Activated CD4-positive, alpha-beta T cell treated with anti-CD3 and anti-CD28 coated beads for 24 hours (primary cell): ENCODE measurements around the gene EFNA5.

Experiments
- DNase-seq, 2 donors: peaks; one replicate each; pipeline ENCODE4 v3.0.0-alpha.2; 2020; ENCODE audit warnings: low read depth in 2 of 2

Gene EFNA5

DNA sequence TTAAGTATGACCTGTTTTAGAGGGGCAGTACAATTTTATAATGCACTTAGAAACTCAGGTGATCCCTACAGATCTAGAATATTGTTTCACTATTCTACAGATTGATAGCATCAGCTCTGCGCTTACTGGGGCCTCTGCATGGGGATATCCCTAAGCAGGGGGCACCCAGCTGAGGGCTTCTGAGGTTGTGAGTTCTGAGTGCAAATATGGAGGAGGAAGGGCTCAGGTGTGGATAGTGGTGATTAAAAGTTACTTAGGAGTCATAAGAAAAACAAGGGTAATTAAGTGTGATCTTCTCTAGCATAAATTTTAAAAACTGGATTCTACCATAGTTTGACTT lies 274.4 kb downstream of the EFNA5 start:
- no peak for DNase-seq

DNA sequence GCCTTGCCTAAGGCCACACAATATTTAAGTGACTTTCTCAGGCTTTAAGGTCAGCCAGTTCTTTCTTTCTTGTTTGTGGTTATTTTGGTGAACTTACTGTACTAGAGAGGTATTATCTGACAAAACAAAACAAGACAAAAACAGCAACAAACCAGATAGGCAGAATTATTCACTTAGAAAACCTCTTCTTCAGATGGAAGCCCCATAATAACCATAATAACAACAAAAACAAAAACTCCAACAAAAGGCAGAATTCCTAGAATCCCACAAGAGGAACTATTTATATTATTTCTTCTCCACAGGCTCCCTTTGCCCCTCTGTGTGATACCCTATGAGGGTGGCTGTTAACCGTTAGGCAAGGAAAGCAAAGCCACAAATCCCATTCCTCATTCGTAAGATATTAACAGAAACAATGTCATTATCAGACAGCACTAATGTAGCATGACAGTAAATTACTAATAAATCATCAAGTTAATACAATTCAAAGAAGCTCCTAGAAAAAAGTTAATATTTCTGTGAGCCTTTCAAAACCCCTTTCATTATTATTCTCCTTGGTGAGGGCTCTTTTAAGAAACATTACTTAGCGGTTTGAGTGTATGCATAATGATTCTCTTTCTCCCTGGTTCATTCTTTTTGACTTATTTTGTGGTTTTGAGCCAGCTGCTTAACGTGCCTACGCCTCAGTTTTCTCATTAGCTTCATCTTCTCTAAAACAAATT lies 274.9 kb downstream of the EFNA5 start:
- no peak for DNase-seq

DNA sequence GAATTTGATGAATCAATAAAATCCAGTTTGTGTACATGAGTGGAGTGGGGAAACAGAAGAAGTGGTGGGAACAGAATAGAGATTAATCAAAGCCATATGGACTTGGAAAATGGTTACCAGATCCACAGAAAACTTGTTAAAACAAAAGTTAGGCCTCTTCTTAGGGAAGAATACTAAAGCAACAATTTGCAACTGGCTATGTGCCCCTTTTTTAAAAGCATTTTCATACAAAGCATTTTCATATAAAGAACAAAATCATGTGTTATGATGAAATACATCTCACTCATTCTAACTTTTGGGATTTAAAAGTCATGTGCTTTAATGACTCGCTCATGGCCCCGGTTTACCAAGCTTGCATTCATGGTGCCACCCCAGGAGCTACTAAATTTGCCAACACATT lies 276.9 kb downstream of the EFNA5 start:
- DNase-seq: no peak

DNA sequence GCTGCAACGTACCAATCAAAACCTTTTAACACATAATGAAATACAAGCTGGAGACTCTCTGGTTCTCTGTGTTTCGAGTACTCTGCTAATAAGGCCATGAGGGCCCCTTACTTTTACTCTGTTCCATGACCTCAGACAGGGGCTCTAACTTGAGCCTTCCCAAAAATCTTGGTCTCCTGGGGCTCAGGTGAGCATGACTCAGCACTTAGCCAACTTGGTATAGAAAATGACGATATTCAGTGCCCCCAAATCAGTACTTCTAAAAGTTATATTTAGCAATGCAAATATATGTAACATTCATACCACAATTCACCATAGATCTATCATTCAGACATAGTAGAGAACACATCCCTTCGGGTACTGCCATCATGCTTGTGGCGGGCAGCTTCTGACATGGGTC lies 278.9 kb downstream of the EFNA5 start:
- no peak for DNase-seq

DNA sequence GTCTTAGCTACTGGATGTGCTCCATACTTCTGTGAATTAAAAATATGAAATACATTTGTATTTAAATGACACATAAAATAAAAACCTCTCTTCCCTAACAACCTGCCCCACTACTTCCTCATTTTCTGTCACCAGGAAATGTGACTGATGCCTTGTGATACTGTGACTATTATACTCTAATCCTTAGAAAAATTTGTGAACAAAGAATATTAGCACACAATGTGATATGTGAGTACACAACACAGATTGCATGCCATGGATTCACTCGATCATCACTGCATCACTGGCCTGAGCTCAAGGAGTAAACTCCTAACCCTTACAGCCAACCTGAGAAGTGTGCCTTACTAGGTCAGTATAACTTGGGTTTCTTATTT lies 281.0 kb downstream of the EFNA5 start:
- DNase-seq: no peak

DNA sequence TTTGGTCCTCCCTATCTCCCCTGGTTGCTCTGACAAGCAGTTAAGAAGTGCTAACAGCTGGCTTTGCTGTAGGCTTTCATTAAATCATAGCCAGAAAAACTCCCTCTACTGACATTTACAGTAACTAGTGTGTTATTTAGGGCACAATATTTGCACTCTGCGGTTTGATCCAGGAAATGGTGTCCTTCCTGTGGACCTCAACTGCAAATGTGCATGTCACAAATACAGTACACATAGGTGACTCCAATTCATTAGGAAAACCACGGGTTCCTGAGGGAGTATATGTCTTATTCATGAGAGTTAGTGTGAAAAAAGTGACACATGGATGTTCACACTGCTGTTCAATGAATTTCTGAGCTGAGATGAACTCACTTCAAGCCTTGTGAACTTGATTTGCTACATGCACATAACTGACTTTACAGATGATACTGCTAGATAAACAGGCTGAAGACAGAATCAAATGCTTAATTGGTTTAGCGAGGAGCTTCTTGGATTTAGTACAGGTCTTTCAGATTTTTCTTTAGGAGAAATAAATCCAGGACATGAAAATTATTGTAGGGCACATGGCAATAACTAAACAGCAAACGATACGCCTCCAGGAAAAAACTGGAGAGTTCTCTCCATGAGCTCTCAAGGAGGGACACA lies 281.5 kb downstream of the EFNA5 start:
- DNase-seq: no peak

DNA sequence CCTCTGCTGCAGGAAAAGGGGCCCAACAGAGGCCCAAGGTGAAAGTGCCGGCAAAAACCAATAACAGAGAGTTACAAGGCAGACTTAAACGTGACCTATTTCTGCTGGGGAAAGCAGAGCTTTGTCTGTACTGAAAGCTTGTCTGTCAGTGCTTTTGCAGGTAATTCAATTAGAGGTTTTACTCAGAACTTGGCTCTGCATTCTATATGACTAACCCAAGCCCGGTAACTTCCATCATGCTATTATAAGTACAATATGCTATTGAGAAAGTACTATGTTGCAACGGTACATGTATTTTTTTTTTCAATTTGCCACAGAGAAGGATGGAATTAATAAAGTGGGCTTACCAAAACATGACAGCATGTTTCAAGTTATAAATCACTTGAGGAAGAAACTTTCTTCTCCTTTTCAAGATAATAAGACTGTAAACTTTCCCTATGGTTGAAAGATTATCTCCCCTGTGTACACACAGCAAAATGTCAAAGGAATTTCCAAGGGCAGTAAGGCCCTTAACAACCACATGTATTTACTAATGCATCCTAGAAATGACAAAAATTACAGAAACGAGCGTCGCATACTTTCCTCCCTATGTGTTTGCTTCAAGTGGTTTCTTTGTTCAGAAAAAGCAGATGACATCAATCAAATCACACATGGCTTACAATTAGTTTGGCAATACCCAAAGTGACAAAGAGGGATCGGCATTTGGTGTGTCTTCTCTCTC lies 282.4 kb downstream of the EFNA5 start:
- no peak for DNase-seq

DNA sequence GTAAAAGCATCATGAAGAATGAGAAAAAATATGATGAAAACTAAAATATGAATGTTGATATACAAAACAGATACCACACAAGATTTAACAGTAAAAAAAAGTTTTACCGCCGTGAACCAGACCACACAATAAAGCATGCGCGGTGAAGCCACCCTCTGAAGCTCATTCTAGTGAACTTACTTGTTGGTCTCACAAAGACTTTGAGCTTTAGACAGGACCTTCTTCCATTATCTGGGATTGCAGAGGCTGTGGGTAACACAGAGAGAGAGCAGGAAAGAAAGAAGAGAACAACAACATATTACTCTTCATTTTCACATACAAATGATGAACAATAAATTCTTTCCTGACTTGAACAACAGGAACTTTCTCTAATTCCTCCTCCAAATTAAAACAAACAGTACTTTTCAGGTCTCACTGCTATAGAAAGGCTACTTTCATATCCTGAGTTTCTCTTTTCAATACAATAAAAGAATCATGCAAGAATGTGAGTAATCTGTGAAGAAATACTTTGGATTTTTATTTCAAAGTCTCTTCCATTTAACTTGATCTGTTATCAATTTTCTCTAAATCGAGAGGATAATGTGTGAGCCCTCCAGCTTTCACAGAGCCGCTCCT lies 283.1 kb downstream of the EFNA5 start:
- DNase-seq: no peak

DNA sequence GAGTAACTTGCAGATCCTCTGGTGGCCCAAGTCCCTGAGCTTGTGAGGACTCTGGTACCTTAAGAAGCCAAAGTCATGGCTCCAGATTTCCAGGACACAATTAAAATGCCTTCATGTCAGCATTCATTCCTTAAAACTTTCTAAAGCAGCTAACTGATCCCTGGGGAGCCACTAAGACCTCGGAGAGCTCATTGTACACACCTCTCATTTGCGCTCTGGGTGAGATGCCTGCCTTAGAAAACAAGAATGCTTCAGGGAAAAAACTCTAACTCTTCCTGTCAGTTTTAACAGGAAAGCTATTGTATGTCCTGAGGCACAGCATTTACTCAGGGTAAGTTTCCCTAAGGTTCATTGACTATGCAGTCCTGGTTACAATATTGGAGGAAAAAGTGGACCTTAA lies 285.0 kb downstream of the EFNA5 start:
- DNase-seq: no peak

DNA sequence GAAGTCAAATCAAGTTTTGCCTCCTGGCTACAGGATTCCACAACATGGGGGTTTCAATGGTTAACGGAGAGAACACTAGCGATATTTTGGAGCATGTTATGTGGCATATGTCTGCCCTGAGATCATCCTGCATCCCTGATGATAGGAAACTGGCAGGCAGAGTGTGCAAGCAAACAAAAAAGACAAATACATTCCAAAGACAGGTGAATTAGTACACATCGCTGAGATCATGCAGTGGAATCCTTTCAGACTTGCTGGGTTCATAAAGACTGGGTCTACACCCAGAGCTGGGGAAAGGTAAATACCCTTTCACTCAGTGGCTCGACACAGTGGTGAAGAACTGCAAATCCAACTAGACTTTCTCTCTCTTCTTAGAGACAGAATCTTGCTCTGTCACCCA lies 286.5 kb downstream of the EFNA5 start:
- DNase-seq: no peak

DNA sequence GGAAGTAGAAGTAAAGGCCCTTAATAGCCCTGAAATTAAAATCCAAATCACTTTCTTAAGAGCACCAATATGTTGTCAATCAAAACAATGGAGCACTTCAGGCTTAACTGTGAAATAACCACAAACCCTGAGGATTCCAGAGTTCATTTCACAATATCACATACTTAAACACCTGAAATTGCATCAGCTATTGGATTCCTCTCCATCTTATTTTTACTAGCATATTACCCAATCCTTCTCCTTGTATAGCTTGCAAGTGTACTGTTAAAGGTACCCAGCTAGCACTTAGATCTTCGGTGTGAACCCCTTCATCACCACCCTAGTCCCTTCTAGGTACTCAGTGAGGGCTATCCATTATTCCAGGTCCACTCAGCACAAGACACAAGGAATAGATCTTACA lies 287.3 kb downstream of the EFNA5 start:
- DNase-seq: no peak

DNA sequence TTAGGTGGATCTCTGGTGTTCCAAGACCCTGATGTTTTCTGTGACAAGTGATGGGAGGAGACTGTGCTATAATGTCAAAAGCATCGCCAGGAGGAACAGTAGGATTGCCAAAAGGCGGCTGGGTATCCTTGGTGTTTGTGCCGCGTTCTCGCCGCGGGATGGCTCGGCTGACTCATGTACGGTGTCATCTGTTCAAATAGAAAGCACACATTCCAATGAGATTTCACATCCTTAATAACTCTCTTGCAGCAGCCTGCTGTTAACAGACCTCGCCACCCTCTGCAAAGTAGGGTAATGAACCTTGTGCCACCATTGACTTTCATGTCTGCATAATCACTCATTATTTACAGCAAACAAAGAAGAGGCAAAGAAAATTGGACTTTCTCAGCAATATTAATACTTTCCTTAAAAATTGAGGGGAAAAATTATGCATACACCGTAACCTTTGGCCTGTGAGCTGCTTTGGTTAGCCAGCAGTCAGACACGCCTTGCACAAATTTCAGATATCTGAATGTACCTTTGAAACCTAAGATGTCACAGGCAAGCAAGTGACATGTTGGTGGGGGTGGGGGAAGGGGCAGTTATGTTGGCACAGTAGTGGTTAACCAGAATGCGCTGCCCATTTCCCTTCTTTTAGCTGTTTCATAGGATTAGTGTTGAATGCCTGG lies 289.4 kb downstream of the EFNA5 start:
- no peak for DNase-seq

DNA sequence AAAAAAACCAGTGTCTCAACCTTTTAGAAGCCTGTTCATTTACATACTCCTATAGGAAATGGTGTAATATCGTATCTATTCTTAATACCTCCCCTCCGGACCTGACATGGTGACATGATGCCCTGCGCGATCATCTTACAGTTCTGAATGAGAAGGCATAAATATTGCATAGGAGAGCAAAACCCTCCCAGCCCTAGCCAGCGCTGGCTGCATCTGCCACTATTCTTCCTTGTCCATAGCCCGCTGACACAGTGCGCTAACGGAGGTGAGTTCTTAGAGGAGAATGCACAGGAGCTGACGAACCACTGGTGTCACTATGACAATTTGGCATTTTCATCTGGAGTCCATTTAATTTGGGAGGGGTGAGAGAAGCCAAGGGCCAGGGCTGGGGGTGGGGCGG lies 290.1 kb downstream of the EFNA5 start:
- no peak for DNase-seq

DNA sequence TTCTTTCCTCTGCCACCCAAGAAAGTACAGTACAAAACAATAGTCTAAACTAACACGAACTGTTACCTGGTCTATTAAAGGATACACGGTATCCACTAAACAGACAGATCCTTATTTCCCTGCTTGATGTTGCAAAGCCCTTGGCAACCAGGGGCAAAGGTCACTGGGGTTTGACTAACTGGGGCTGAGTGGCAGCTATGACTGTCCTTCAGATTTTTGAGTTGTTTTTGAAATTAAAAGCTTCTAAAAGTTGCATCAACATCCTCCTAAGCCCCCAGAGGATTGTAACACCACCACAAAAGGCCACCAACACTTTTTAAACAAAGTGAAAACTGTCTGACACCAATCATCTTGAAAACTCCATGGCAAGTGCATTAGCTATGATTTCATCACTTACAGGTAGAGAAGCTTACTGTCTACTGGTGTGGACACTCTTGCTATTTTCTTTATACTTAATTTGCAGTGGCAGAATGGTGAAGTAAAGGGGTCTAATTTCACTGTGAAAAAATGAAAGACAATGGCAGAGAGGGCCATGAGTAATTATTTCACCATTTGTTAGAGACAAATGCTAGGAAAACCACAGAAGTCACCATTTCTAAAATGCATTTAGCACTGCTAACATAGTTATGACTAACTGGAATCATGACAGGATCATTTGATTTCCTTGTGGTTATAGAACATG lies 292.4 kb downstream of the EFNA5 start:
- DNase-seq: no peak

DNA sequence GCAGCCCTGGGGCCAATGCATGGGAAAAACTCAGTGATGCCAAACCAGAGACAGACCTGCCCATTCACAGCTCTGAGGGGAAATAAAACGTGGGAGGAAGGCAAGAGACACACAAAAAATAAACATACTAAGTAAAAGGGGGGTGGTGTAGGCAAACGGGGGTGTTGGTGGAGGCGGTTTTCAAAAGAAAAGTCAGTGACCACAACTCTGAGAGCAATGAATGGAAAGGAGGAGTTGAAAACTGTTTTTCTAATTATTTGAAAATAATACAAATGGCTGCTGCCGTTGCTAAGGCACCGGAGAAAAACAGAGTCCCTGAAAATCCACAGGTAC lies 293.5 kb downstream of the EFNA5 start:
- no peak for DNase-seq

DNA sequence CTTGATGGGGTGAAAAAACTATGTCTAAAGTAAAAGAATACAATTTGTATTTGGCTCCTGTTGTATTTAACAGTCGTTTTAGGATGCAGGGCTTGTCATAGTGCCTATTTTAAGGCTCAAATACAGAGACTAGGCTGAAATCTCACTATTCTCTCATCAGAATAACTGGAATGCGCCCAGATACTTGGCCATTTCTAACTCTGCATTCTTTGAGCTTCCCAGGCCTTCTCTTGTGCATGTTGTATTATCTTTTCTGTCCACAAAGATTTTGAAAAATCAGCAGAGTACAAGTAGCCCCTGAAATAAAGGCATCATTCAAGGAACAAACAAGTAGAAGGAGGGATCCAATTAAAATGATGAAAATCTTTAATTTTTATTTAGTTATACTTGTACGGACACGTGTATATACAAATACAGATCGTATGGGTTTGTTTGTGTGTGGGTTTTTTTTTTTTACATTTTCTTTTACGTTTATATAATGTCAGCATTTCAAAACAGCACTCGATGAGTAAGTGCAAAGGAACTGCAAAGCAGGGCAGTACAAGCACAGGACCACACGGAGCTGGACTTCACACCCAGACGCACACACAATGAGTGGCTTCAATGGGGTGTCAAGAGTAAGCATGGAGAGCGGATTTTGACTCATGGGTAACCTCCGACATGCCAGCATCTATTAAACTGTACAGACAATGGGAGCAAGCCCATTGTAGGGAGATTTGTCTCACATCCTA lies 294.0 kb downstream of the EFNA5 start:
- DNase-seq: no peak

DNA sequence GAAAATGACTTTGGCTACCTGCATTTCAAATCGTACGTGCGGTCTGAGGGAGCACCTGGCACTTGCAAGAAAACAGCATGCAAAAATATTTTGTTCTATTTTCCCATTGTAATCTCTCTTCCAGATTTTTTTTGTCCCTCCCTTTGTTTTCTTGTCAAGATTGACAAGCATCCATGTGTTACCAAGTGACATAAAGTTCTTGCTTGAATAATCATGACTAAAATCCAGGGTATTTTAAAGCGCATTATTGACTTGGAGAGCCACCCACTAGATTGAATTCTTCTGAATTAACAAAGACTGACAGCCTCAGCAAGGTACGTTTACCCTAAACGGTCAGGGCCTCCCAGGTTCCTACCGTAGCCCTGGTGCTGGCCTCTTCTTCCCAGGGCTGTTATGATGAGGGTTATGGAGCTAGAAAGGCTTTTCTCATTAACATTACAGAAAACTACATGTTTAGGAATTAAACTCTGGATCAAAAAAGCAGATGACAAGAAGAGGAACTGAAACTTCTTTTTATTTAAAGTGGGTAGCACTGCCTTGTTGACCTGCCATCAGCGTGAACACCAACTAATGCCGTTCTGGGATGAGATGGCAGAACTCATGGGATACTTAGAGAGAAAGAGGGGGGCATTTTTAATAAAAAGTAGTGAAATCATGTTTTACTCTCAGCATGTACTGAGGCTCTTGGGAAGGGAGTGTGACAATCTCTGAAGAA lies 297.0 kb downstream of the EFNA5 start:
- no peak for DNase-seq

DNA sequence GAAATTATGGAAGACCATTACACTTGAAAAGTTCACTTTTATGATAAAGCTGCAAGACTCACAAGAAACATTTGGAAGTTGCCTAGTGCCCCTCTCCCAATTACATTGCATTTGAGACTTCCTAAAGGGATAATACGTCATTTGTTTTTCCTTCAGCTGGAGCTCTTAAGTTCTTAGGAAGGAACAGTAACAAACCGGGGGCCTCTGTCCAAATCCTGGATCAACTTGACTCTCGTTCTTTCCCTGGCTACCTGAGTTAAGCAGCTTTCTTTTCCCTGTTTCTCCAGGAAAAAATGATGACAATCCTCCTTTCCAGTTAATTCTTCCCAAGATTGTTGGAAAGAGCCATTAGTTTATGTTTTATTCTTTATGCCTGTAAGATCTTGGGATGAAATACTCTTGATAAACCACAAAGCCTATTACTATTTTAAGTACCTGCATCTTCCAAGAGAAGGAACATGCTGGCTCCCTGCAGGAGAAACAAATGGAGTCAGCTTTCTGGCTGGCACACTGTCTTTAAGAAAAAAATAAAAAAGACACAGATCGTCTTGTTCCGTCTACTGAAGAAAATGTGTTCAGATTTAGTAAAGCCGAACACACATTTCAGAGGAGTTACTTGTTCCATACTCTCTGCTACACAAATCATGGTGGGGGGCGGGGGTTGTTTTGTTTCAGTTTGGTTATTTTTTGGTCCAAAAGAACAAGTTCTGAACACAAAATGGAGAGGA lies 297.9 kb downstream of the EFNA5 start:
- no peak for DNase-seq

DNA sequence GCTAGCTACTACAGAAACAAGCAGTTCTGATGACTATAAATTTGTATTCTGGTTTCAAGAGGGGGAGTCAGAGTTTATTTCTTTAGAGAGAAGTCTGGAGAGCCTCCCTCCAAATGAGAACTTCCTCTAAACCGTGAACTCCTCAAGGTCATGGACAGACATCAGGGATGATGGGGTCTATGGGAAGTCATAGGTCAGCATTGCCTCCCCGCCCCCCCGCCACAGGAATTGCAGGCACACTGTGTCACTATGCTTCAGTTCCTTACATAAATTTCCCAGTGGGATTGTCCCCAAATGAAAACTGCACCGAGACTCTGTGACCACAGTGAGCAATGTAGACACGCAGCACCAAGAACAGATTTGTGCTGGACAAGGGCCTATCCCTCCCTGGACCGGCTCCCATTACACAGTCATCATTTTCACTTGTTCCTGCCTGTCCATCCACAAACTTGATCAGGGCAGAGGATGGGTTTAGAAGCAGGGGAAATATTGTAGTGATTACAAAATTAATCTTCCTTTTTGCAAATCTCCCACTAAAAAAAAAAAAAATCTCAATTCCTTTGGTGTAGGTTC lies 300.3 kb downstream of the EFNA5 start:
- no peak for DNase-seq

DNA sequence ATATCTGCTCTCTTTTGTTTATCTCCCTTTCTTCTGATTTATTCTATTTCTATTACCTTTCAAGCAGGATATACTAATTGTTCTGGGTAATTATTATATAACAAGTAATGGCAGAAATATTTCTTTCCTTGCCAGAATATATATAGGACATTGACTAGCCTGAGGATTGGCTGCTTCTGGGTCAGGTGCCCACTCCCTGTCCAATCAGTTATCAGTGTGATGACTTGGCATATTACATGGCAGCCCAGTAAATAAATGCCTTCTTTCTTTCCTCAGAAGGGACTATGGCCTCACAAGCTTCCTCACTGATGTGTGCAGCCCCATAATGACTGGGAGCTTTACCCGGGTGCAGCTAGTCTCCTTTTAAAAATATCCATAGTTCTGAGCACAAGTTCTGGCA lies 301.1 kb downstream of the EFNA5 start:
- DNase-seq: no peak
